ENCODE measurements around the gene APPBP2. TPM values are rescaled to one million over a fixed set of nuclear protein-coding genes. Genes with fewer than 3 reads are reported as not detected.
"Not testable (repeated sequence)": the region's sequence is repeated elsewhere in the genome, so short reads cannot be mapped to it uniquely, and the experiment has no call there.

Gene APPBP2
- total RNA-seq, 1 donor from 2014 or later, result 64.5 TPM

- peak; percentile 79 for DNase-seq (ENCODE audit: low read depth)
Observed at GRCh38 chr17:60534010-60534555, 8.0 kb upstream of the APPBP2 start.

- no peak for DNase-seq (ENCODE audit: low read depth)
Observed at GRCh38 chr17:60529806-60530205, 3.8 kb upstream of the APPBP2 start.

GRCh38 chr17:60528828-60529227 is 2.8 kb upstream of the APPBP2 start:
- DNase-seq (ENCODE audit: low read depth), result no peak

- DNase-seq (ENCODE audit: low read depth), result no peak
Observed at GRCh38 chr17:60527701-60528100, 1.7 kb upstream of the APPBP2 start.

- DNase-seq (ENCODE audit: low read depth), result peak; percentile 15
Observed at GRCh38 chr17:60526726-60527125, 684 bp upstream of the APPBP2 start.

- DNase-seq (ENCODE audit: low read depth), result no peak
Observed at GRCh38 chr17:60525328-60525684, 736 bp downstream of the APPBP2 start.

- DNase-seq (ENCODE audit: low read depth), result peak; percentile 21
Observed at GRCh38 chr17:60524463-60525327, 1.3 kb downstream of the APPBP2 start.

- DNase-seq (ENCODE audit: low read depth), result no peak
Observed at GRCh38 chr17:60523822-60524221, 2.2 kb downstream of the APPBP2 start.

- no peak for DNase-seq (ENCODE audit: low read depth)
Observed at GRCh38 chr17:60522889-60523626, 3.0 kb downstream of the APPBP2 start.

GRCh38 chr17:60519795-60520194 is 6.2 kb downstream of the APPBP2 start:
- DNase-seq (ENCODE audit: low read depth), result no peak

GRCh38 chr17:60515683-60516082 is 10.4 kb downstream of the APPBP2 start:
- not testable (repeated sequence) for DNase-seq (ENCODE audit: low read depth)

GRCh38 chr17:60515199-60515598 is 10.8 kb downstream of the APPBP2 start:
- DNase-seq (ENCODE audit: low read depth), result not testable (repeated sequence)

GRCh38 chr17:60514500-60514899 is 11.5 kb downstream of the APPBP2 start:
- DNase-seq (ENCODE audit: low read depth), result no peak

GRCh38 chr17:60514053-60514452 is 12.0 kb downstream of the APPBP2 start:
- DNase-seq (ENCODE audit: low read depth), result peak; percentile 69

GRCh38 chr17:60513014-60513413 is 13.0 kb downstream of the APPBP2 start:
- DNase-seq (ENCODE audit: low read depth), result no peak

- no peak for DNase-seq (ENCODE audit: low read depth)
Observed at GRCh38 chr17:60510723-60511122, 15.3 kb downstream of the APPBP2 start.

GRCh38 chr17:60510031-60510430 is 16.0 kb downstream of the APPBP2 start:
- DNase-seq (ENCODE audit: low read depth), result no peak

- no peak for DNase-seq (ENCODE audit: low read depth)
Observed at GRCh38 chr17:60508384-60508980, 17.6 kb downstream of the APPBP2 start.

- peak; percentile 96 for DNase-seq (ENCODE audit: low read depth)
Observed at GRCh38 chr17:60506312-60506711, 19.7 kb downstream of the APPBP2 start.

GRCh38 chr17:60502145-60502544 is 23.9 kb downstream of the APPBP2 start:
- DNase-seq (ENCODE audit: low read depth), result no peak

- no peak for DNase-seq (ENCODE audit: low read depth)
Observed at GRCh38 chr17:60501589-60501988, 24.5 kb downstream of the APPBP2 start.

- DNase-seq (ENCODE audit: low read depth), result peak; percentile 74
Observed at GRCh38 chr17:60496041-60496440, 30.0 kb downstream of the APPBP2 start.

Measured in renal cortical epithelial cell (primary cell).